Measurements from ENCODE around the gene PTPN20.

The PTPN20 gene

DNA sequence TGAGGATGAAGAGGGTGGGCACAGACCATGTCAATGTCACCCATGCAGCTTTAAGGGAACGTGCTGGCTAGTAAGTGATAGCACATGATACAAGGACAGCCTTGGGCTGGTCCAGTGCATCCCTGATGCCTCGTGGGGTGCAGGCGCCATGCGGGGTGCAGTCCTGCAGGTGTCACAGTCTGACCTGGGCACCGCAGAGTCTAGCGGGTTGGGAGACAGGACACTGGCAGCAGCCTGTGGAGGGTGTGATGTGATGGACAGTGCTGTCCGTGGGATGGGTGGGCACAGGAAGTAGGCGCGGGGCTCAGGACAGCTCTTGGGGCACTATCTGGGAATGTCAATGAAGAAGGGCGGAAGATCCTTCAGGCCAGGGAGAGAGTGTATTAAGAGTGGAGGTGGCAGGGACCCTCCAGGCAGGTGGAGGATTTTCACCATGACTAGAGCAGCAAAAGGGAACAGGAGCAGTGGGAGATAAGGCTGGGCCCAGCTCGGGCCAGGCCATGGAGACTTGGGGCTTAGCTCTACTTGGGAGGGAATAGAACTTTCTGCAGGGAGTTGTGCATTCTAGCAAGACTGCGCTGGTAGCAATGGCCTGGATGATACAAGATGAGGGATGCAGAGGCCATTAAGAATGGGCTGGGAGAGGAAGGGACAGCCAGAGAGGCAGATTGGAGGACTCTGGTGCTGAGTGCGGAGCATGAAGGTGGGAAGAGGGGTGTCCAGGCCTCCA, 122.5 kb downstream of the PTPN20 start:
- TF ChIP-seq, protein P1, sequence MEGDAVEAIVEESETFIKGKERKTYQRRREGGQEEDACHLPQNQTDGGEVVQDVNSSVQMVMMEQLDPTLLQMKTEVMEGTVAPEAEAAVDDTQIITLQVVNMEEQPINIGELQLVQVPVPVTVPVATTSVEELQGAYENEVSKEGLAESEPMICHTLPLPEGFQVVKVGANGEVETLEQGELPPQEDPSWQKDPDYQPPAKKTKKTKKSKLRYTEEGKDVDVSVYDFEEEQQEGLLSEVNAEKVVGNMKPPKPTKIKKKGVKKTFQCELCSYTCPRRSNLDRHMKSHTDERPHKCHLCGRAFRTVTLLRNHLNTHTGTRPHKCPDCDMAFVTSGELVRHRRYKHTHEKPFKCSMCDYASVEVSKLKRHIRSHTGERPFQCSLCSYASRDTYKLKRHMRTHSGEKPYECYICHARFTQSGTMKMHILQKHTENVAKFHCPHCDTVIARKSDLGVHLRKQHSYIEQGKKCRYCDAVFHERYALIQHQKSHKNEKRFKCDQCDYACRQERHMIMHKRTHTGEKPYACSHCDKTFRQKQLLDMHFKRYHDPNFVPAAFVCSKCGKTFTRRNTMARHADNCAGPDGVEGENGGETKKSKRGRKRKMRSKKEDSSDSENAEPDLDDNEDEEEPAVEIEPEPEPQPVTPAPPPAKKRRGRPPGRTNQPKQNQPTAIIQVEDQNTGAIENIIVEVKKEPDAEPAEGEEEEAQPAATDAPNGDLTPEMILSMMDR (IDR thresholded peaks at IDR 0.05; ENCODE audit: low read depth, low read length, missing control alignments): no peak
- no peak overlapping the region for H3K4me3 ChIP-seq (ENCODE audit: low read depth, low read length)
- DNase-seq (ENCODE audit: low read depth): no peak

DNA sequence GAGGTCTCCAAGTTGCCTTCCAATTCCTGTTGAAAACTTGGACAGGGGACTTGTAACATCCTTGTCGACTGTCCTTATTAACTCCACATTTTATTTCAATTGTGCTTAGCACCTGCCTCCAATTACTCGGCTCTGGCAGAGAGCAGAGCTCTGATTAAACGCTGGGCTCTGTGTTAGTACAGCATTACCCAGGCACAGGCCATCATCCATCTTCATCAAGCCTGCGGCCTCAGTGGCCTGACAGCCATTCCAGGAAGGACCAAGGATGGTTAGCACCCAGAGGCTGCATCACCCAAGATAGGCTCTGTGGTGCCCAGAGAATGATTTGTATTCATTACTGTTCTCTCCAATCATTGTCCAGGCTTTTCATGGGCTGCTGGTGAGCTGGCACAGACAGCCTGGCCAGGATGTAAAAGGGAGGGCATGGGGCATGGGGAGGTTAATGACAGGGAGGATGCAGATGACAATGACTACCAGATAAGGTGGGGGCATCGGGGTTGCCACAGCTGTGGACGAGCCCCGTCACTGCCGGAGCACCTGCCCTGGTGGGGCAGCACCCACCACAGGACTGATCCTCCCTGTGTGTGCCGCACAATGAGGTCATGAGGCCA, 123.3 kb downstream of the PTPN20 start:
- no peak overlapping the region for H3K4me3 ChIP-seq (ENCODE audit: low read depth, low read length)
- DNase-seq (ENCODE audit: low read depth): no peak
- TF ChIP-seq, protein P1 (IDR thresholded peaks at IDR 0.05; ENCODE audit: low read depth, low read length, missing control alignments): no peak

- no peak overlapping the region for H3K4me3 ChIP-seq (ENCODE audit: low read depth, low read length)
- DNase-seq (ENCODE audit: low read depth): no peak
- TF ChIP-seq, protein P1 (IDR thresholded peaks at IDR 0.05; ENCODE audit: low read depth, low read length, missing control alignments): no peak
Measured at GRCh38 chr10:47035171-47035818, 124.1 kb downstream of the PTPN20 start.

DNA sequence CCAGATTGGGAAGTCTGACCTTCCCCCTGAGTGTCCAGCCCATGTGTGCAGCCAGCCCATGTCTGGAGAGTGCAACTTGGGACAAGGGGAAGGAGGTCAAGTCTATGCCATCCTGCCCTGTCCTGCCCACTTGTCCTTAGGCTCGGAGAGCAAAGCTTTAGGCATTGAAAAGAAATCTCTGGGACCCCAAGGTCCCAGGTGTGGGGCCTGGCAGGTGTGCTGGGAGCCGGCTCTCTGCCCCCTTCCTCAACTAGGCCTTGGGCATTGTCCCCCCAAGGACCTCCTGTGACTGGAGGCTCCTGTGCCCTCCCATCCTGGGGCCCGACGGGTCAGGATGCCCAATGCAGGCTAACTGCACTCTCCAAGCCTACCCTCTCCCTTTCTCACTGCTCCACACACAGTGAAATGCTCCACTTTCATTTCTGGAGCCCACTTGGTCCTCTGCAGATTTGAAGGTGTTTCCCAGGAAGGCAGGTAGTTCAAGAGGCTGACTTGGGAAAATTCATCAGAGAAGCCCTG, 124.7 kb downstream of the PTPN20 start:
- no peak overlapping the region for H3K4me3 ChIP-seq (ENCODE audit: low read depth, low read length)
- DNase-seq (ENCODE audit: low read depth): no peak
- TF ChIP-seq, protein P1 (IDR thresholded peaks at IDR 0.05; ENCODE audit: low read depth, low read length, missing control alignments): no peak

- DNase-seq (ENCODE audit: low read depth): no peak
- H3K4me3 ChIP-seq (ENCODE audit: low read depth, low read length): no peak overlapping the region
- TF ChIP-seq, protein P1 (IDR thresholded peaks at IDR 0.05; ENCODE audit: low read depth, low read length, missing control alignments): no peak
Measured at GRCh38 chr10:47036771-47037170, 125.5 kb downstream of the PTPN20 start.

- no peak overlapping the region for H3K4me3 ChIP-seq (ENCODE audit: low read depth, low read length)
- TF ChIP-seq, protein P1 (IDR thresholded peaks at IDR 0.05; ENCODE audit: low read depth, low read length, missing control alignments): no peak
- DNase-seq (ENCODE audit: low read depth): no peak
Measured at GRCh38 chr10:47037654-47038425, 126.6 kb downstream of the PTPN20 start.

Data from GM12864 (cell line).